GM19372 (cell line): ENCODE data around the gene SLC22A23.
"Not testable (repeated sequence)": the region's sequence is repeated elsewhere in the genome, so short reads cannot be mapped to it uniquely, and the experiment has no call there.

Source experiments
- ATAC-seq: cut with Tn5 transposase; IDR thresholded peaks from one replicate; pipeline ENCODE4 v1.9.1; 2021; ENCODE audit warnings: mild to moderate bottlenecking, low read depth, moderate library complexity; ENCODE audit not compliant: unreplicated experiment

The SLC22A23 gene

DNA sequence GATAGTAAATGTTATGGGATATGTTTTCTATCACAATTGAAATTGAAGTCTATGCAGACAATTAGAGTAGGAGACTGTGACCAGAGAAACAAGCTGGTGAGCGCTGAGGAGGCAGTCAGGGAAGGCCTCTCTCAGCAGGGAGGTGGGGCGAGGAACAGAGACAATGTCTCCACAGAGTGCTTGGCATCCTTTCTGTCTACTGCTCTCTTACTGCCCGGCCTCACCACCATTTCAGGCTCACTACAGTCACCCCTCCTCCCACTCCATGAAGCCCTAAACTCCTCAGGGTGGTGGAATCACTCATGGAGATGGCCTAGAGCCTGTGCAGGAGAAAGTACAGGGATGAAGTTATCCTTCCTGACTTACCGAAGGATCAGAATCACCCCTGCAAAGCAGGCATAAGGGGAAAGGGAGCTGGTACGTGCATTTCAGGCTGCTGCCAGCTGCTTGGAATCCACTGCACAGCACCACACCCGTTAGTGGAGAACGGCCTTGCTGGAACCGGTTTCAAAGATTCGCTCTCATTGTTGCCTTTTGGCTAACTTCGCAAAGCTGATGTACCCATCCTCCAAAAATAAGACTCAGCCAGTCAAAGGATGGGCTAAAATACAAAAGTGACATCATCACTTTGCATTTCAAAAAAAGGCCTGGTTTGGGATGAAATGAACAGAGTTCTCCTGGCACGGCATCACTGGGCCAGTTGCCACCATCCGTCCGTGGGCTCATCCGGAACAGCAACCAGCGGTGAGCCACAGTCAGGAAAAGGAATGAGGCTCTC lies 67.3 kb downstream of the SLC22A23 start:
- no peak for ATAC-seq

GRCh38 chr6:3388786-3389185 lies 68.1 kb downstream of the SLC22A23 start:
- ATAC-seq: no peak

DNA sequence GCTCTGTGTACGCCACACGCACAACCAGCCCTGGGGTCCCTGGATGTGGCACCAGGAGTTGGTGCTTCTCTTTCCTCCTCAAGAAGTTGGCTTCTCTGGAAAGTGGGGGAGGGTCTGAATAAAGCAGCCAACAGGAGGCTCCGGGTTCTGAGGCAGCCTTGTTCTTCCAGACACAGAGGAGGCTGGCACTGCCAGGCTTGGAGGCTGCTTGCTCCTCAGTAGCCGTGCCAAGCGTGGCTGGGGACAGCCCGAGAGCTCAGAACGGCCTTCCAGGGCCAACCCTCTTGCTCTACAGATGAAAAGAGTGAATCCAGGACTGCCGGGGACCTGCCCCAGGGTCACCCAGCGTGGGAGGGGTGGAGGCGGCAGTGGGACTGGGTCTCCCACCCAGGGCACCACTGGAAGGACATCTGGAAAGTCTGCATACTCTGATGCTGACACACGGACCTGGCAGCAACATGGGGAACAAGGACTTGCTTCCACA lies 70.4 kb downstream of the SLC22A23 start:
- ATAC-seq: no peak

DNA sequence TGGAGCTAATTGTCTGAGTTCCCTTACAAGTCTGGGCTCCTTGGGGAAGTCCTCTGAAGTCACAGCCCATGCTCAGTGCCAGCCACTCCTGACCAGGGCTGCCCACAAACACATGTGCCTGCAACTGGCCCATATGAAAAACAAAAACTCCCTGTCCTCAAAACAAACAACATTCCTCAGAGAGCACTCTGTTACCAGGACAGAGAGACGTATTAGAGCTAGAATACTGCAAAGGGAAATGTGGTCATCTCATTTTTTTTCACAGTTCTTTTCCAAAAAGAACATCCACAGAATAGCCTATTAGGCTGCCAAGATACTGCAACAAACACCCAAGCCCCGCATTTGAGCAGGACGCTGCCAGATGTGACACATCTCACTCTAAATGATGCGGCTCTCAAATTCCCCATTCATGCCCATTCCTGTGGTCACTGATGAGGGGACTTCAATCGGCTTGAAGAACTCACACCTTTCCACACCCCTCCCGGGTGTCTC lies 71.1 kb downstream of the SLC22A23 start:
- no peak for ATAC-seq

- ATAC-seq: not testable (repeated sequence)
Observed at GRCh38 chr6:3385181-3385580, 71.7 kb downstream of the SLC22A23 start.

- ATAC-seq: no peak
Observed at GRCh38 chr6:3384241-3385143, 72.4 kb downstream of the SLC22A23 start.

- no peak for ATAC-seq
Observed at GRCh38 chr6:3383525-3383924, 73.3 kb downstream of the SLC22A23 start.

DNA sequence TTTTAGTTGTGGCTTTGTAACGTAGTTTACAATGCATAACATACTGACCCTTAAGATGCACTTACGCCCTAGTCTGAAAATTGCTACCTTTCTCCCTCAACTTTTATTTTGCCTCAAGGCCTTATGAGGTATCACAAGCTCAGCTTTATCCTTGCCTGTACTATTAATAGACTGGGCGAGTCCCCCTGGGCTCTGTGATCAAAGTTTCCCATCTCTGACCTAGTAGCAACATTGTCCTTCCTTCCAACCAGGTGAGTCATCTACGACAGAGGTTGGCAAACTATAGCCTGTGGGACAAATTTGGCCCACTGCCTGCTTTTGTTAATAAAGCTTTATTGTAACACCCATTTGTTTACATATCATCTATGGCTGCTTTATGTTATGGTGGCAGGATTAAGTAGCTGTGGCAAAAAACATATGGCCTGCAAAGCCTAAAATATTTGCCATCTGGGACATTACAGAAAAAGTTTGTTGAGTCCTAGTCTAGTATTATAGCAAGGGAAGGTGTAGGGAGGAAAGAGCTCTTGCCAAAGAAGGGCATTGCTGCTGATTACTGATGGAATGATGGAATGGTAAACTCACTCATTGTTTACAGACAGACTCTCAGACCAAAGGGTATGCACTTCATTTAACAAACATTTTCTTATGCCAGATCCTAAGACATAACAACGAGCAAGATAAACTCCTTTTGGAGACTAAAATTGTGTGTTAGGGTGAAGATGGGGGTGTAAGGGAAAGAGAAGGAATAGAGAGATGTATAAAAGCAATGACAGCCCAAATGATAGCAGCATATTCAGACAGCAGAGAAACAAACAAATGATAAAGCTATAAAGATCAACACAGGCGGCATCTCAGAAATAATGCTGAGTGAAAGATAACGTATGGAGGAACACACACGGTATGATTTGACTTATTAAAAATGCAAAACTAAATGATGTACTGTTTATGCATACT lies 74.2 kb downstream of the SLC22A23 start:
- ATAC-seq: no peak

DNA sequence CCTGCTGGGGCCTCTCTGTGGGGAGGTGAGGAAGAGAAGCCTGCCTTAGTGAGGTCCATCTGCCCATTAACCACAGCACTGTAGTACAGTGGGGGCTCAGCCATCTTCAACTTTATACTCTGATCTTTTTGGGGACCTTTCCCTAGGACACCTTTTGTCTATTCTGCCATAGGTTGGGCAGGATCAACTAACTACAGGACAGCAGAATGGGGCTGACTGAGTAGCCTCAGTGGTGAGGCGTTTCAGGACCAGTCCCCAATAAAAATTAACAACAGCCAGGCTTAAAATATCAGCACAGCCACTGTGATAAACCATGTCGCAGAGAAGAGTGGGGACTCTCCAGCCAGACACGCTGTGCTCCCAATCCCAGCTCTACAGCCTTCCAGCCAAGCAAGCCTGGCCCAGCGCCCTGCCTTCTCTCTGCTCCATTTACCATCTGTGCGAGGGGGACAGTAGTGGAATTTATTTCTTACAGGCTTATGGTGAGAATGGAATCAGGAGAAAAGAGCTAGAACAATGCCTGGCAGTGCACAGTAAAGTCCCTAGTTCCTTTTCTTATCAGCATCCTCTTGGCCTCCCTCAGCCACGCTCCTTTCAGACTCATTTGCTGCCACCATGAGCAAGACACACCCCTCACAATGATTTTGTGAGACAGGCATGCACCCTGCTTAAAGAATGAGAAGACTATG lies 75.5 kb downstream of the SLC22A23 start:
- no peak for ATAC-seq

GRCh38 chr6:3380344-3381232 lies 76.3 kb downstream of the SLC22A23 start:
- ATAC-seq: no peak

DNA sequence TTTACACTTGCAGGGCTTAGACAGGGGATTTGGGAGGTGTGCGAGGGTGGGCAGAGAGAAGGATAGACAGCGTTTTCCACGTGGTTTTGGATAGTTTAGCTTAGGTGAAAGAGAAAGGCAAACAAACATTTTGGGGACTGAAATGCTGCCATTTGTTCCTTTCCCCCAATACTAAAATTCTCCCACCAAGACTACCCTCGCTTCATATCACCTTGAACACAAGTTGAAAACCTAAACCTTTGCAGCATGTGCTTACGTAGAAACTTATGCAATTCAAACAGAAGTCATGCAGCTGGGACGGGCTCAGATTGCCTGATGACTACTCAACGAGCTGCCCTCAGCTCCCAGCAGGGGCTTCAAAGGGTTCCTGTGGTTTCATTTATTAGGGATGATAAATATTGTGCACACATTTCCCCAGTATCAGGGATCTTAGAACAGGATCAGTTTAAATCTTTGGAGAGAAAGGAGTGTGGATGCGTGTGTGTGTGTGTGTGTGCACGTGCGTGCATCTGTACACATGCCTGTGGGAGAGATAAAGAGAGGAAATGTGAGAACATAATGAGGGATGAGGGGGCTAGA lies 77.3 kb downstream of the SLC22A23 start:
- no peak for ATAC-seq

DNA sequence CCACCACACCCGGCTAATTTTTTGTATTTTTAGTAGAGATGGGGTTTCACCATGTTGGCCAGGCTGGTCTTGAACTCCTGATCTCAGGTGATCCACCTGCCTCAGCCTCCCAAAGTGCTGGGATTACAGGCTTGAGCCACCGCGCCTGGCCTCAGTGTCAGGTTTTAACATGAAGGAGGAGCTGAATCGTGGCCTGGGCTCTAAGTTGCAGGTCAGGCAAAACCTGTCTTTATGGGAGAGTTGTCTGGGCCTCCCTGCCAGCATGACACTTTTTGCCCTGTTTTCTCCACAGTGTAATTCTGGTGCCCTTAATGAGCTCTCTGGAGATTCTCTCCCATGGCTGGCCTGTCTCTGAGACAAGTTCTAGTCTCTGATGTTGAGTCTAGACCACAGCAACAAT lies 78.0 kb downstream of the SLC22A23 start:
- not testable (repeated sequence) for ATAC-seq

DNA sequence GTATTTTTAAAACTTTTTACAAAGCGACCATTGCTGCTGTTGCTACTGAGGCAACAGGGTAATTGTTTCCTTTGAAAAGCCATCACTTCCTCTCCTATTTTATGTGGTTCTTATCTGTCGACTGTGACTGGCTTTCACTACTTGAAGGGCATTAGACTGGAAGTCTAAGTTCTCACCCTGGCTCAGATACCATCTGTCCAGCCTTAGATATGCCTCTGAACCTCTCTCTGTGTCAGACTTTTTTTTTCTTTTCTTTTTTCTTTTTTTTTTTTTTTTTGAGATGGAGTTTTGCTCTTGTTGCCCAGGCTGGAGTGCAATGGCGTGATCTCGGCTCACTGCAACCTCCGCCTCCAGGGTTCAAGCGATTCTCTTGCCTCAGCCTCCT lies 78.5 kb downstream of the SLC22A23 start:
- not testable (repeated sequence) for ATAC-seq

- ATAC-seq: no peak
Observed at GRCh38 chr6:3377536-3378397, 79.1 kb downstream of the SLC22A23 start.

GRCh38 chr6:3376893-3377535 lies 79.8 kb downstream of the SLC22A23 start:
- no peak for ATAC-seq

DNA sequence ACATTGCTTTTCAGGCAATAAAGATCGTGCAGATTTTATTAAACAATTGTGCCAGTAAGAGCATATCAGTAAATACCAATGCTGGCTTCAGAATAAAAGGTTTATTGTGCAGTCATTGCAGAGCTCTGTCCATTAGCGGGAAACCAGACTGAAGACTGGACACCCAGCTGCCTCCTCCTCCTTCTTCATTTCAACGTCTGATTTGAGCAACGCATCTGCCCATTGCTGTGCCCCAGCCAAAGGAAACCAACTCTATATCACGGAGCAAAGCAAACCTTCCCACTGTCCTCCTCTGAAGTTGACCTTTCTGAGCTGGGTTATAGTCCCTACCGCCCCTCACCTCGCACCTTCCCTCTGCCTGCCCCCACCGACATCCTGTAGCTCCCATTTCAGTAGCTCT lies 80.8 kb downstream of the SLC22A23 start:
- ATAC-seq: no peak
